OCI-LY7 (cell line): ENCODE results near the gene XKR7. TPM values are rescaled to one million over a fixed set of nuclear protein-coding genes. Genes with fewer than 3 reads are reported as not detected.

Experiments
- BruUV-seq: library from RNA; stranded (reverse); fragments of 400-500 nt; replicated peaks from 2 replicates; lab custom pipeline; 2021; lab: Mats Ljungman, UMichigan
- CTCF ChIA-PET: fragments of 300-600 bp; sonication (Branson Sonifier 250); formaldehyde crosslinking; loops from one replicate; lab custom pipeline; 2022; ENCODE audit warnings: antibody characterized with exemption; ENCODE audit not compliant: unreplicated experiment; lab: Charles Lee
- POLR2A ChIA-PET: fragments of 300-600 bp; sonication (Branson Sonifier 250); formaldehyde crosslinking; loops from one replicate; lab custom pipeline; 2022; ENCODE audit warnings: antibody characterized with exemption; lab: Charles Lee
- DNase-seq: peaks from one replicate; pipeline ENCODE4 v3.0.0-alpha.2; 2015; ENCODE audit warnings: low spot score
- H2AFZ ChIP-seq: fragments of 200-600 bp; sonication (generic), shearing (Covaris generic); 2 replicates; pipeline ENCODE4 v1.6.1; 2014; ENCODE audit warnings: mild to moderate bottlenecking, antibody characterized with exemption, low read length, moderate library complexity
- H3K27ac ChIP-seq: fragments of 200-600 bp; sonication (generic); 2 replicates; pipeline ENCODE4 v1.5.1; 2014; ENCODE audit warnings: mixed run types, low read depth, mild to moderate bottlenecking, moderate library complexity, low read length, inconsistent platforms; ENCODE audit not compliant: poor library complexity, severe bottlenecking
- H3K36me3 ChIP-seq: fragments of 200-600 bp; sonication (generic); 2 replicates; pipeline ENCODE4 v1.6.1; 2014; ENCODE audit warnings: mild to moderate bottlenecking, antibody characterized with exemption, low read length, moderate library complexity, mixed read lengths; ENCODE audit not compliant: insufficient read depth
- H3K4me1 ChIP-seq: fragments of 200-600 bp; sonication (generic); 2 replicates; pipeline ENCODE4 v1.5.1; 2014; ENCODE audit warnings: mild to moderate bottlenecking, low read length; ENCODE audit not compliant: insufficient read depth, poor library complexity, severe bottlenecking
- H3K4me2 ChIP-seq: fragments of 200-600 bp; sonication (generic); 2 replicates; pipeline ENCODE4 v1.6.1; 2014; ENCODE audit warnings: mild to moderate bottlenecking, low read length
- H3K4me3 ChIP-seq: fragments of 200-600 bp; sonication (generic); 2 replicates; pipeline ENCODE4 v1.5.1; 2014; ENCODE audit warnings: mild to moderate bottlenecking, low read depth, low read length; ENCODE audit not compliant: poor library complexity, severe bottlenecking
- H3K79me2 ChIP-seq: fragments of 200-600 bp; sonication (generic); 2 replicates; pipeline ENCODE4 v1.6.1; 2016; ENCODE audit warnings: low read depth, mild to moderate bottlenecking, low read length, moderate library complexity, mixed read lengths; ENCODE audit not compliant: insufficient read depth
- H3K9me2 ChIP-seq: fragments of 200-600 bp; sonication (generic); 2 replicates; pipeline ENCODE4 v1.6.1; 2016; ENCODE audit warnings: mild to moderate bottlenecking, low read length, mixed read lengths; ENCODE audit not compliant: insufficient read depth
- H3K9me3 ChIP-seq: fragments of 200-600 bp; sonication (generic); 2 replicates; pipeline ENCODE4 v1.6.1; 2014; ENCODE audit warnings: mild to moderate bottlenecking, mixed run types, low read length, mixed read lengths
- H4K20me1 ChIP-seq: fragments of 200-600 bp; sonication (generic); 2 replicates; pipeline ENCODE4 v1.6.1; 2014; ENCODE audit warnings: mild to moderate bottlenecking, antibody characterized with exemption, low read length, moderate library complexity, mixed read lengths; ENCODE audit not compliant: insufficient read depth
- EZH2phosphoT487 ChIP-seq: fragments of 200-600 bp; sonication (generic); IDR thresholded peaks from 2 replicates; pipeline ENCODE4 v1.6.1; 2018; ENCODE audit warnings: low read depth, borderline replicate concordance, mild to moderate bottlenecking, mixed run types, antibody characterized with exemption, low read length, moderate library complexity, mixed read lengths
- intact Hi-C: fragments of 100-400 bp; cut with micrococcal nuclease; formaldehyde crosslinking; loops from one replicate; pipeline ENCODE4 v1.10.0; 2022; ENCODE audit not compliant: unreplicated experiment
- total RNA-seq, 2 experiments: library from RNA; depleted of rRNA in 1 of 2; stranded (reverse); fragments of >200 nt in 1 of 2; shearing (Covaris generic) in 1 of 2; gene quantifications; 2 replicates each; pipeline ENCODE4 v1.2.3, GENCODE V29; 2014 to 2022
- TF ChIP-seq, protein P1 (sequence below): fragments of 200-600 bp; sonication (generic); conservative IDR thresholded peaks from 2 replicates; pipeline ENCODE4 v1.5.1; 2014; ENCODE audit warnings: mild to moderate bottlenecking, antibody characterized with exemption, low read length, moderate library complexity, mixed read lengths

Gene XKR7
- total RNA-seq, 2 experiments from 2014 or later = not detected

DNA sequence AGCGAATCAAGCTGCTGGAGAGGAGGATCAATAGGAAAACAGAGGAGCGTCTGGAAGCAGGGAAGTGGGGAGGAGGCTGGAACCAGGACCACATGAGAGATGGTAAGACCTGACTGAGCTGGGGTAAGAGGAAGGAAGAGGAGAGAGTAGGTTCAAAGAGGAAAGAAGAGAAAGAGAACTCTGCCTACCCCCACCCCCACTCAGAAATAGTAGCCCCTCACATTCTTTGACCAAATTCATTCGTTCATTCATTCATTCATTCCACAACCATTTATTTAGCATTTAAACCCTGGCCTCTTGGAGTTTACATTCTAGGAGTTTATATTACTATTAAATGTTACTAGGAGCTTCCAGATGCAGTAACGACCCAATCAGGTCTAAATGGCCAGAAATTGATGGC, 68.3 kb downstream of the XKR7 start:
- H4K20me1 ChIP-seq = no peaks in the 10 kb centered on the region
- H3K79me2 ChIP-seq = no peaks in the 10 kb centered on the region
- H3K36me3 ChIP-seq = no peaks in the 10 kb centered on the region
- peak overlapping the region; percentile 61; the same call in 1 of the 2 replicates for H2AFZ ChIP-seq
- BruUV-seq = no TSS peak
- H3K9me2 ChIP-seq = no peaks in the 10 kb centered on the region
- H3K4me2 ChIP-seq = peak overlapping the region; percentile 38
- no peak for TF ChIP-seq EZH2phosphoT487
- TF ChIP-seq, protein P1, sequence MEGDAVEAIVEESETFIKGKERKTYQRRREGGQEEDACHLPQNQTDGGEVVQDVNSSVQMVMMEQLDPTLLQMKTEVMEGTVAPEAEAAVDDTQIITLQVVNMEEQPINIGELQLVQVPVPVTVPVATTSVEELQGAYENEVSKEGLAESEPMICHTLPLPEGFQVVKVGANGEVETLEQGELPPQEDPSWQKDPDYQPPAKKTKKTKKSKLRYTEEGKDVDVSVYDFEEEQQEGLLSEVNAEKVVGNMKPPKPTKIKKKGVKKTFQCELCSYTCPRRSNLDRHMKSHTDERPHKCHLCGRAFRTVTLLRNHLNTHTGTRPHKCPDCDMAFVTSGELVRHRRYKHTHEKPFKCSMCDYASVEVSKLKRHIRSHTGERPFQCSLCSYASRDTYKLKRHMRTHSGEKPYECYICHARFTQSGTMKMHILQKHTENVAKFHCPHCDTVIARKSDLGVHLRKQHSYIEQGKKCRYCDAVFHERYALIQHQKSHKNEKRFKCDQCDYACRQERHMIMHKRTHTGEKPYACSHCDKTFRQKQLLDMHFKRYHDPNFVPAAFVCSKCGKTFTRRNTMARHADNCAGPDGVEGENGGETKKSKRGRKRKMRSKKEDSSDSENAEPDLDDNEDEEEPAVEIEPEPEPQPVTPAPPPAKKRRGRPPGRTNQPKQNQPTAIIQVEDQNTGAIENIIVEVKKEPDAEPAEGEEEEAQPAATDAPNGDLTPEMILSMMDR = no peak
- POLR2A ChIA-PET = interaction anchor here (0.8 to 3.7 kb wide), 7 partner anchors 19 to 250 kb away, joined by 3 to 34 read pairs (median 8); no protein-coding TSS in a partner anchor
- H3K9me3 ChIP-seq = no peaks in the 10 kb centered on the region
- H3K4me1 ChIP-seq = peaks cover 73% of the 10 kb centered on the region
- CTCF ChIA-PET = interaction anchor here (1.5 to 4.6 kb wide), 2 partner anchors 50 to 55 kb away, joined by 4 to 40 read pairs; no protein-coding TSS in a partner anchor
- intact Hi-C loops = no loop called here
- H3K4me3 ChIP-seq = no peak overlapping the region
- no peak overlapping the region for H3K27ac ChIP-seq
- no peak for DNase-seq

DNA sequence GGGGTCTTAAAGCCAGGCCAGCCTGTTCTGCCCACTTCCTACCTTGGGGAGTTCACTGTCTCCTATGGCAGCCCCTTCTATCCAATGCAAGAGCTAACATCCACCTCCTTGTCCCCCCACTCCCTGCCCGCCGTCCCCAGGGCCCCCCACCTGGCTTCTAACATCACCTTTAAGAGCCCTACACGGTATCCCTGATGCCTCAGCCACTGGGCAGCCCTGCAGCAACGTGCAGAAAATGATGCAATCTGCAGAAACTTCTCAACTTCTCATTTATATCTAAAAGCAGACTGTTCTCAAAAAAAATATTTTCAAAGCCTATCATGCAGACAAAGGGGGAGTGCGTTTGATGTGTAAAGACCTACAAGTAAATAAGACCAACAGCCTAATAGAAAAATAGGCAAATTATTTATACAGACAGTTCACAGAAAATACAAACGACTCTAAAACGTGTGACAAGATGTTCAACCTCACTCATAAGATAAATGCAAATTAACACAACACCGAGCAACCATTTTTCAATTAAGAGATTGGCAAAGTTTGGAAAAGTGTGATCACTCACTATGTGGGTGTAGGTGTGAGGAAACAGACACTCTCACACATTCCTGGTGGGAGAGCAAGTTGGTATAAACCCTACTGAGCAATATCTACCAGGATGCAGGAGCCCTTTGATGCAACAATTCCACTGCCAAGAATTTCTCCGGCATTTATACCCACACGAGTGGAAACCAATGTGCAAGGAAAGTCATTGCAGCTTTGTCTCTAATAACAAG, 69.0 kb downstream of the XKR7 start:
- peak; percentile 80 for DNase-seq
- POLR2A ChIA-PET = interaction anchor here (1.0 to 3.7 kb wide), 6 partner anchors 19 to 249 kb away, joined by 3 to 34 read pairs (median 8); no protein-coding TSS in a partner anchor
- intact Hi-C loops = no loop called here
- Histone ChIP-seq H3K4me2 (peak overlapping the region; percentile 38), H4K20me1 (no peaks in the 10 kb centered on the region), H3K9me2 (no peaks in the 10 kb centered on the region), H3K79me2 (no peaks in the 10 kb centered on the region), H3K27ac (peak overlapping the region; percentile 19), H3K4me3 (no peak overlapping the region), H3K4me1 (peaks cover 80% of the 10 kb centered on the region), H3K9me3 (no peaks in the 10 kb centered on the region), H3K36me3 (no peaks in the 10 kb centered on the region), H2AFZ (peak overlapping the region; percentile 61; the same call in 1 of the 2 replicates)
- no TSS peak for BruUV-seq
- CTCF ChIA-PET = interaction anchor here (1.5 to 4.6 kb wide), 2 partner anchors 50 to 54 kb away, joined by 4 to 40 read pairs; no protein-coding TSS in a partner anchor
- no peak for TF ChIP-seq EZH2phosphoT487
- TF ChIP-seq, protein P1 = no peak

DNA sequence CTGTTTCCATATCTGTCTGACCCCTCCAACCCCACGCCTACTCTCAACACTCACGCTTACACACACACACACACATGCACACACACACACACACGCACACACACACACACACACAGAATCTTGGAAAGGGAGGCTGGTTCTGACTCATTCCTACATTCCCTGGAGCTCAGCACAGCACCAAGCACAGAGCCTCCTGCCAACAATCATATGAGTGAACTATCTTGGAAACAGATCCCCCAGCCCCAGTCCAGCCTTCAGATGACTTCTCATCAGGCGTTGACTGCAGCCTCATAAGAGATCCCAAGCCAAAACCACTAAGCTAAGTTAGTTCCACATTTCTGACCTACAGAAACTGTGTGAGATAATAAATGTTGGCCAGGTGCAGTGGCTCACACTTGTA, 70.0 kb downstream of the XKR7 start:
- Histone ChIP-seq H3K4me2 (no peak overlapping the region), H3K79me2 (no peaks in the 10 kb centered on the region), H3K4me1 (peaks cover 90% of the 10 kb centered on the region), H3K36me3 (no peaks in the 10 kb centered on the region), H3K27ac (no peak overlapping the region), H4K20me1 (no peaks in the 10 kb centered on the region), H2AFZ (no peak overlapping the region), H3K4me3 (no peak overlapping the region), H3K9me3 (no peaks in the 10 kb centered on the region), H3K9me2 (no peaks in the 10 kb centered on the region)
- TF ChIP-seq EZH2phosphoT487 = no peak
- TF ChIP-seq, protein P1 = no peak
- DNase-seq = peak; percentile 33
- POLR2A ChIA-PET = no interaction called here
- intact Hi-C loops = no loop called here
- CTCF ChIA-PET = interaction anchor here (0.6 to 1.2 kb wide), 3 partner anchors 21 to 71 kb away, joined by 3 to 4 read pairs (median 3); no protein-coding TSS in a partner anchor
- no TSS peak for BruUV-seq
